ENCODE measurements around the gene RHAG.

GRCh38 chr6:49675816-49676215, 39.2 kb upstream of the RHAG start:
- TF ChIP-seq SIN3A (IDR thresholded peaks at IDR 0.05; ENCODE audit: borderline replicate concordance, insufficient read depth, low read depth, low read length) = no peak
- TF ChIP-seq CTCF (IDR thresholded peaks at IDR 0.05) = no peak
- TF ChIP-seq POLR2AphosphoS5 (IDR thresholded peaks at IDR 0.05; ENCODE audit: low read depth, low read length) = no peak
- TF ChIP-seq REST (IDR thresholded peaks at IDR 0.05; ENCODE audit: insufficient read depth in 1 of 2, low read depth in 2 of 2, low read length in 1 of 2) = no peak
